HEK293 (cell line): Measurements from ENCODE around the gene RGS6.

Source experiments
- CTCF ChIP-seq: fragments of 450-650 bp; formaldehyde crosslinking; IDR thresholded peaks from 2 replicates; pipeline ENCODE4 v1.5.1; 2016; ENCODE audit warnings: missing biosample characterization, missing genetic modification characterization
- TCF7L2 ChIP-seq: IDR thresholded peaks from 2 replicates; pipeline ENCODE4 v1.6.1; 2011; ENCODE audit warnings: low read depth, mild to moderate bottlenecking, inconsistent platforms, low read length, moderate library complexity, borderline replicate concordance
- ZNF510 ChIP-seq: fragments of 450-650 bp; formaldehyde crosslinking; IDR thresholded peaks from 2 replicates; pipeline ENCODE4 v1.5.1; 2018; ENCODE audit warnings: mild to moderate bottlenecking, missing genetic modification characterization, missing biosample characterization; ENCODE audit not compliant: insufficient replicate concordance
- TF ChIP-seq, protein P1 (sequence below): fragments of 450-650 bp; formaldehyde crosslinking; IDR thresholded peaks from 2 replicates; pipeline ENCODE4 v1.5.1; 2017; ENCODE audit warnings: missing biosample characterization, missing genetic modification characterization

DNA sequence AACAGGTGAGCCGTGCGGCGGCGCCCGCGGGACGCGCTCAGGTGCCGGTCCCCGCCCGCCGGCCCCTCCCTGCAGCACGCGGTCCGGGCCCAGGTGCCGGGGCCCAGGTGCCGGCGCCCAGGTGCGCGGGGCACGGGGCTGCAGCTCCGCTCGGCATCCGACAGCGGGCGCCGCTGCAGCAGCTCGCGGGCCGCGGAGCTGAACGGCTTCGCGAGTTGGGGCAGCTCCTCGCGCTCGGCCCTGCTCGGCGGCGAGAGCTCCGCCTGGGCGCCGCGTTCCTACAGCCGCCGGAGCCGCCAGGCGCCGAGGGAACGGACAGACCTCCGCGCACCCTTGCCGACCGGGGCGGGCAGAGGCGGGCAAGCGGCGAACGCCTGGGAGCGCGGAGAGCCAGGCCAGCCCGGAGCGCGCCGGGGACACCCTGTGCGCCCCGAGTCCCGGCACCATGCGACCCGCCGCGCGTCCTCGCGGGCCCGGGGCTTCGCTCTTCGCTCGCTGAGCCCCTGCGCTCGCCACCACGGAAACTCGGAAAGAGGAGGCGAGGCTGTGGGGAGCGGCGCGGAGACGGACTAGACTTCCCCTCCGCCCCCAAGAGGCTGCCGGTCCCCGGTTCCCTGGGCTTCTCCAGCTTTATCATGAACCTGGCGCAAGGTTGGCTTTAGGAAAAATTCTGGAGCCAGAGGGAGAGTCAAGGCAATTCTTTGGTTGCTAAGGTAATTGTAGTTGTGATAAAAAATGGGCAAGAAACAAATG lies at the start of gene RGS6:
- no peak for TF ChIP-seq TCF7L2
- no peak for TF ChIP-seq ZNF510 (tag by site-specific recombination)
- TF ChIP-seq CTCF (tag by site-specific recombination), result no peak
- TF ChIP-seq, protein P1, sequence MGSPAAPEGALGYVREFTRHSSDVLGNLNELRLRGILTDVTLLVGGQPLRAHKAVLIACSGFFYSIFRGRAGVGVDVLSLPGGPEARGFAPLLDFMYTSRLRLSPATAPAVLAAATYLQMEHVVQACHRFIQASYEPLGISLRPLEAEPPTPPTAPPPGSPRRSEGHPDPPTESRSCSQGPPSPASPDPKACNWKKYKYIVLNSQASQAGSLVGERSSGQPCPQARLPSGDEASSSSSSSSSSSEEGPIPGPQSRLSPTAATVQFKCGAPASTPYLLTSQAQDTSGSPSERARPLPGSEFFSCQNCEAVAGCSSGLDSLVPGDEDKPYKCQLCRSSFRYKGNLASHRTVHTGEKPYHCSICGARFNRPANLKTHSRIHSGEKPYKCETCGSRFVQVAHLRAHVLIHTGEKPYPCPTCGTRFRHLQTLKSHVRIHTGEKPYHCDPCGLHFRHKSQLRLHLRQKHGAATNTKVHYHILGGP (tag by site-specific recombination), result no peak
